ENCODE measurements around the gene SNX30. TPM values are rescaled to one million over a fixed set of nuclear protein-coding genes. Genes with fewer than 3 reads are reported as not detected.

SNX30 gene
- total RNA-seq, 1 experiment from 2014 or later: 6.9 TPM

- POLR2A ChIA-PET: no interaction called here
- intact Hi-C loops (cut with micrococcal nuclease; ENCODE audit: unreplicated experiment): no loop called here
- in situ Hi-C loops (cut with HindIII; ENCODE audit: low pct_unique_long_range_greater_than_20kb, low sequenced_read_pairs): no loop called here
These were observed 118.5 kb downstream of the SNX30 start for GRCh38 chr9:112869041-112869529.

GRCh38 chr9:112869917-112870316 lies 119.4 kb downstream of the SNX30 start:
- Histone ChIP-seq H3K36me3 (ENCODE audit: control insufficient read depth, insufficient read depth, low read length) (no peaks in the 10 kb centered on the region), H3K27me3 (ENCODE audit: control insufficient read depth, insufficient read depth, low read length) (no peaks in the 10 kb centered on the region), H3K9me3 (ENCODE audit: control insufficient read depth, insufficient read depth, low read depth, low read length) (no peaks in the 10 kb centered on the region), H3K4me3 (ENCODE audit: low read depth in 2 of 2, low read length in 2 of 2) (no peak overlapping the region), H3K4me1 (ENCODE audit: control insufficient read depth, insufficient read depth, low read length) (no peaks in the 10 kb centered on the region), H3K27ac (ENCODE audit: low read length) (no peak overlapping the region)
- CTCF ChIA-PET: no interaction called here
- POLR2A ChIA-PET: no interaction called here
- DNase-seq (ENCODE audit: low read depth, low spot score): no peak
- intact Hi-C loops (cut with micrococcal nuclease; ENCODE audit: unreplicated experiment) (no loop called here), in situ Hi-C loops (cut with HindIII; ENCODE audit: low pct_unique_long_range_greater_than_20kb, low sequenced_read_pairs) (no loop called here)
- no TSS peak for BruUV-seq (replicated peaks)
- ATAC-seq: no peak
- TF ChIP-seq REST (IDR thresholded peaks at IDR 0.05; ENCODE audit: insufficient read depth in 1 of 2, low read depth in 2 of 2, low read length in 1 of 2) (no peak), SIN3A (IDR thresholded peaks at IDR 0.05; ENCODE audit: borderline replicate concordance, insufficient read depth, low read depth, low read length) (no peak), CTCF (IDR thresholded peaks at IDR 0.05) (no peak), POLR2AphosphoS5 (IDR thresholded peaks at IDR 0.05; ENCODE audit: low read depth, low read length) (no peak), TCF7L2 (IDR thresholded peaks at IDR 0.05; ENCODE audit: low read depth, low read length) (no peak)

More at GRCh38 chr9:112869041-112869529, 118.5 kb downstream of the SNX30 start:
- Histone ChIP-seq H3K27me3 (ENCODE audit: control insufficient read depth, insufficient read depth, low read length) (no peaks in the 10 kb centered on the region), H3K27ac (ENCODE audit: low read length) (no peak overlapping the region), H3K4me1 (ENCODE audit: control insufficient read depth, insufficient read depth, low read length) (no peaks in the 10 kb centered on the region), H3K9me3 (ENCODE audit: control insufficient read depth, insufficient read depth, low read depth, low read length) (no peaks in the 10 kb centered on the region), H3K36me3 (ENCODE audit: control insufficient read depth, insufficient read depth, low read length) (no peaks in the 10 kb centered on the region), H3K4me3 (ENCODE audit: low read depth in 2 of 2, low read length in 2 of 2) (no peak overlapping the region)
- no peak for DNase-seq (ENCODE audit: low read depth, low spot score)
- no peak for ATAC-seq
- no peak for TF ChIP-seq SIN3A (IDR thresholded peaks at IDR 0.05; ENCODE audit: borderline replicate concordance, insufficient read depth, low read depth, low read length)
- no peak for TF ChIP-seq TCF7L2 (IDR thresholded peaks at IDR 0.05; ENCODE audit: low read depth, low read length)
- no peak for TF ChIP-seq CTCF (IDR thresholded peaks at IDR 0.05)
- CTCF ChIA-PET: no interaction called here
- no TSS peak for BruUV-seq (replicated peaks)

Measured in Panc1 (cell line).